DMS53 treated with DMSO at 0.1 percent for 48 hours (cell line): ENCODE measurements around the gene DCLK1.
"Not testable (repeated sequence)": the region's sequence is repeated elsewhere in the genome, so short reads cannot be mapped to it uniquely, and the experiment has no call there.

ENCODE experiments used
- DNase-seq: peaks from one replicate; lab custom pipeline; 2025; ENCODE audit not compliant: unreplicated experiment; lab: John Stamatoyannopoulos, UW

Gene DCLK1

DNA sequence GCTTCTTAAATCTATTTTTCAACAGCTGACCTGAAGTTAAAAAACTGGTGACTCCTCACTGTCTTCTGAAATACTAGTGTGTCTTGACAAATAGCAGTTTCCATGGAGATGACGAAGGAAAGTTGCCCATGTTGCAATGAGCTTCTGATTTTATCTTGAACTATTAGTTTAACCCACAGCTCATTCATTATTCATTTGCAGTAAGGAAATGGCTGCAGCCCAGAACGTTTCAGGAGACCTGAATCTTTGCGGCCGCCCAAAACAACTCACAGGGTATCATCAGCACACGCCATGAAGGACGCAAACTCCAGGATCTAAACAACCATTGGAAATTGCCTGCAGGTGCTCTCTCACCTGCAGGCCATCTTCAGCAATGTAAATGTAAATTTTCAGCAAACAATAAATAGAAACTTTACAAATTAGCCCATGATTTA lies 142.5 kb downstream of the DCLK1 start:
- no peak for DNase-seq

DNA sequence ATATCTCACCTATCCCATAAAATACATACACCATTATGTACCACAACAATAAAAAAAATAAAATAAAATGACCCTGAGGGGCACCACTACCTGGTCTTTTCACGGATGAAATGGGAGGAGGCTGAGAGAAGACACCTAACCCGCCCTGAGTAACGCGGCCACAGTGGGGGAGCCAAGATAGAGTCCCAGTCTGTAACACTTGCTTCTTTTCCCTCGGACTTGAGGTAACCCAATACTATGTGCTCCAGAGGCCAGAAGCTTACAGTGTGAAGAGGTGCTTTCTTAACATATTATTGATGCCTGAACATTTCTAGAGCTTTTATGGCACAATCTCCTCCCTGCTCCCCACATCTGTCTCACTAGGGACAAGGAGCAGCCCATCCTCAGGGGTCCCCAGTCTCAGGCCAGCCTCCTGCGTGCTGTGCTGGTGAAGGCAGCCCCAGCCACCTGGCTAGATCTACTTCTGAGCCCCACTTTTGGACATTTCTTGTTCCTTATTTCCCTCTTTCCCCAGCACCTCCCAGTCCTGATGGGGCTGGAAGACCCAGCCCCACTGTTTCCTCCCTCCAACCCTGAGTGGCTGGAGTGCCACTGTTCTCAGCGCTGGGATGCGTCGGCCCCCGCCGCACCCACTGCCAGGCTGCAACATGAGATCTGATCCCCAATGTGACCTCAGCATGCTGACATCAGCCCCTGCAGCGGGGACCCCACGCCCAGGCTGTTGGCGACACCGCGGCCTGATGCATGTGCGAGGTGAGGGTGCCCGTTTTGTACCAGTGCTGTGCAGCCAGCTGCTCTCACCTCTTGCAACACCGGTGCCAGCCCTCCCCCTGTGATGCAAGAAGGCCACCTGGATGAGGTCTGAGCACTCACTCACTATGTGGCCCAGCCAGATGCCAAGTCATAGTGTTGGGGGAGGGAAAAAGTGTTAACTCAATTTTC lies 143.3 kb downstream of the DCLK1 start:
- DNase-seq, result no peak

DNA sequence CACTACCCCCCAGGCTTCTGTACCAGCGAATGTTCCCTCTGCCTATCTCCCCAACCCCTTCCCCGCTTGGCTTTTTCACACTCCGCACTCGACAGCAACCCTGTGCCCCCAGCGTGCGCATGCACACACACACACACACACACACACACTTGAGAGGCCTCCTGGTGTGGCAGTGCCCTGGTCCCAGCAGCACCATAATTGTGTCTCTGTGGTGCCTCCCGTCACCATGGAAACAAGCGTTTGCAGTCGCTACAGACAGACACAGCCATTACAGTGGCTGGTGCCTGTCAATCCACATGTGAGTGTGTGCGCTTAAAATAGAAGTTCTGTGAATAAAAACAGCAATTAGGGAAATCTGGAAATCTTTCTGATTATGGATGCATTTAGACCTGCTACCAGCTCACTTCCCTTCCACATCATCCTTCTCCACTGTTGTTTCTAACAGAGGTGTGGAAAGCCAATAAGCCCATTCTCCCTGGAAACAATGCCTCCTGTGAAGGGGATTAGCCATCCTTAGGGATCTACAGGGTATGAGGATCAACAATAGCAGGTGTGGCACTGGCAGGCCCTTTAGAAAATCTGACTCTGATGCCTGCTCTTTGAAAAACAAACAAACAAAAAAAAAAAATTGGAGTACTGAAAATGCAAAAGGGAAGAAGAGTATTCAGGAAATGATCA lies 146.3 kb downstream of the DCLK1 start:
- peak; percentile 15 for DNase-seq

DNA sequence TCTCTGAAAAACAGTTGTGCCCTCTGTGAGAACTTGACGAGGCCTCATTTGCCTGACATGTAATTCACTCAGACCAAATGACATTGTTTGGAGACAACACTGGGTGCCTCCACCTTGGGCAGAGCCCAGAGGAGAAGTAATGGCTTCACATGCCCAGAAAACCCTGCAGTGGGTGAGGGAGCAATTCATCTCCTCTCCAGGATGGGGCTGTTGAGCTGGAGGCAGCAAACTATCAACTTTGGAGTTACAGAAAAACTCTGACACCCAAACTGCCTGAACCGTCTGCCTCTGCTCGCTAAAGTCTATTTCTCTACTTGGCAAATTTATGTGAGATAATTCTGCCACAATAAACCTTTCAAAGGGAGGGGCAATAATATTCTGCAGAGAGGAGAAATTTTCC lies 146.9 kb downstream of the DCLK1 start:
- DNase-seq, result no peak

DNA sequence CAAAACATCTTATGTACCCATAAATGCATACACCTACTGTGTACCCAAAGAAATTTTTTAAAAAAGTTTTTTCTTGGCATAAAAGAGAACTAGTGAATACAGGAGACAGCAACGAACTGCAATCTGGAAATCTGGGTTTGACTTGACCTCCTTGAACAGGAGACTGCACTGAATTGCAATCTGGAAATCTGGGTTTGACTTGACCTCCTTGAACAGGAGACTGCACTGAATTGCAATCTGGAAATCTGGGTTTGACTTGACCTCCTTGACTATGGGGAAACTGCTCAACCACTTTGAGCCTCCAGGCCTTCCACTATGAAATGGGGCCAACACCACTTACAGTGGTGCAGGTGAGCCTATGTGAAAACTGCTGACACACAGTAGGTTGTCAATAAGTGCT lies 147.5 kb downstream of the DCLK1 start:
- not testable (repeated sequence) for DNase-seq

DNA sequence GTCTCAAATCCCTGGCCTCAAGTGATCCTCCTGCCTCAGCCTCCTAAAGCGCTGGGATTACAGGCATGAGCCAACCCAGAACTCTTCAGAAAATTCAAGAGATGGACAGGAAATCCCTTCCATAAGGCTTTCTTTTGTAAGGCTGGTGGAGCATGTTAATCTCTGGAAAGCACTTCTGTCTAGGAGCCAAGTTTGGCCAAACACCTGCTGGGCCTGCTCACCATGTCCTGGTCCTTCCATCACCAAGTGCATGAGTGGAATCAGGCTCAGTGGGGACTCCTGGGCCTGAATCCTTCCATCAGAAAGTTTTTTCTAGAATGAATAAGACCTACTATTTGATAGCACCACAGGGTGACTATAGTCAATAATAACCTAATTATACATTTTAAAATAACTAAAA lies 148.0 kb downstream of the DCLK1 start:
- DNase-seq, result no peak

DNA sequence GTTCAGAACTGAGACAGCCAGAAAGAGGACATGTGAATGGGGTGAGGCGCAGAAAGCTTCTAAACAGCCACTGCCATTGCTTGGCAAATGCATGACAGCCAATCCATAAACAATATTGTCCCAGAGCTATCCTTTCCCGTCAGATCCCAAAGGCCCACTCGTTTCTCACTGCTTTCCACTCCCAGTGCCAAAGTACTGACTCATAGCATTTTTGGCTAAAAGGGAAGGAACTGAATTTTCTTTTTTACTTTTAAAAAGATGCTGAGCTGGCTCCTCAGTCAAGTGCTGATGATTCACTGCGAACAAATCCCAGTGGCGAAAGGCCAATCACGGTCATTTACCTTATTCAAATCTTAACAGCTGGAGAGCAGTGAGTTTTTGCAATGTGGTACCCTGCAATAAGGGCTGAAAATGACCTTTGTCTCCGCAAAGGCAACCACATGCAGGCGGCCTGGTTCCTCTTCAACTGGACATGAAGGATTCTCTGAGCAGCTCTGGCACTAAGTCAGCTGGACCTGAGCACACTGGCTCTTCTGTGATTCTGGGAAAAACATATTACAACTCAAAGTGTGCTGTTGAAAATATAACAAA lies 151.7 kb downstream of the DCLK1 start:
- DNase-seq, result no peak

DNA sequence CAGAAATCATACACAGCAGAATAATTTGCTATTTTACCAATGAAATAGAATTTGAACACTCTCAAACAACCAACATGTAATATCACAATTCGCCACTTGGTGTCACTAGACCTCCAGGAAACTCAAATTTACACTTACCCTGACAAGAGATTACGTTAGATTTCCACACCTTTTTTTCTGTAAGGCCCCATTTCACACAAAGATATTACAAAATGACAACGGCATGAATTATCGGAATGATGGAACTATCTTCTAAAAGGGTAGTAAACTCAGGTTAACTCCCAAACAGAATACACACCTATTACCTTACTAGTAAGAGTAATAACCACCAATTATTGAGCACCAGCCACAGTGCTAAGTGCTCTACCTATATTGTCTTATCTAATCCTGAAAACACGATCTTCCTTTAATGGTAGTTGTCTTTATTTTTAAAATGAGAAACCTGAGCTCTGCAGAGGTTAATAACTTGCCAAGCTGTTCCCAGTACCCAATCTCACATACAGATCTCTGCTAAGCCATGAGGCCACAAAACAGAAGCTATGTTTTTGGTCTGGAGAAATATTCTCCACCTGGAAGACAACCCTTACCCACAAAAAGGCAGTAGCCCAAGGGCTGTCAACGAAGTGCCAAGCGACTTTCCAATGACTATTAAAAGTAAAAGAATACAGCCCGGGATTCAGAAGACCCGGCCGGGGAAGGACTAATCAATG lies 152.4 kb downstream of the DCLK1 start:
- peak; percentile 36 for DNase-seq

DNA sequence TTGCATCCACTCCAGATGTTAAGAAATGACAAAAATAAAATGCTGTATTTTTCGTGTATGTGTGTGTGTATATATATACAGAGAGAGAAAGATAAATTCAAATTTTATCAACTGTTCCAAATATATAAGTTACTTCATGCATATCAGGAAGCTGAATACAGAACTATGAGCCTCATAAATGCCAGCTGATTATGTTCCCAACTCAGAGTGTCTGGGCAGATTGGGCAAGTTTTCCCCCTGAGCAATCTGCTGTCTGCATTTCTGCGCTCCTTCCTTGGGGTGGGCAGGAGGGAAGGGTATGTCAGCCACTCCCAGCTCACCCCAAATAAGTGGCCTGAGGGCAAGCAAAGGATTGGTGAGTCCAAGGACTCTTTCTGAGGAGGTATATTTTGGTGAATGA lies 154.1 kb downstream of the DCLK1 start:
- no peak for DNase-seq

DNA sequence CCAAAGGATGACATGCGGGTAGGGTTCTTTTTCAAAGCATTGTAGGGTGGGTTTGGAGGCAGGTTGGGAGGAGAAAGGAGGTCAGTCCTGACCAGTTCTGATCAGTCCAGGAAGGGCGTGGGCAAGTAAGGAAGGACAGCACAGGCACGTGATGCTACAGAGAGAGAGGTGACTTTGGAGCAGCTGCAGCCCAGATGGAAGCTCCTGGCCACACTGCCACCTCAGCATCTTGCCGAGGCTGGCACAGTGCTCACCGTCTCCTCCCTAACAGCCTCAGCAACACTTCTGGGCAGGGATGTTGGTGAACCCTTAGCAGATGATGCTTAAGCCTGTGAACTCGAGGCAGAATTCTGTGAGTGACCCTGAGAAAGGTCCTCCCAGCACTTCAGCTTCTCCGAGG lies 155.1 kb downstream of the DCLK1 start:
- DNase-seq, result no peak

DNA sequence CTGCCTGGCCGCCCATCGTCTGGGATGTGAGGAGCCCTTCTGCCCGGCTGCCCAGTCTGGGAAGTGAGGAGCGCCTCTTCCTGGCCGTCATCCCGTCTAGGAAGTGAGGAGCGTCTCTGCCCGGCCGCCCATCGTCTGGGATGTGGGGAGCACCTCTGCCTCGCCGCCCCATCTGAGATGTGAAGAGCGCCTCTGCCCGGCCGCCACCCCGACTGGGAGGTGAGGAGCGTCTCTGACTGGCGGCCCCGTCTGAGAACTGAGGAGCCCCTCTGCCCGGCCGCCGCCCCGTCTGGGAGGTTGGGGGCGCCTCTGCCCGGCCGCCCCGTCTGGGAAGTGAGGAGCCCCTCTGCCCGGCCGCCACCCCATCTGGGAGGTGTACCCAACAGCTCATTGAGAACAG lies 164.2 kb downstream of the DCLK1 start:
- not testable (repeated sequence) for DNase-seq

DNA sequence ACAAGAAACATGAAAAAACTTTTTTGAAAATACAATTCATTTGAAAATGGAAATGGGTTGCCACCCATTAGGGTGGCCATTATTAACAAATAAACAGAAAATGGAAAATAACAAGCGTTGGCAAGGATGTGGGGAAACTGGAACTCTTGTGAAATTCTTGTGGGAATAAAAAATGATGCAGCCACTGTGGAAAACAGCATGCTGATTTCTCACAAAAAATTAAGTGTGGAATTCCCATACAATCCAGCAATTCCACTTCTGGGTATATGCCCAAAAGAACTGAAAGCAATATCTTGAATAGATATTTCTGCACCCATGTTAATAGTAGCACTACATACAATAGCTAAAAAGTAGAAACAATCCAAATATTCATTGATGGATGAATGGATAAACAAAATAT lies 165.2 kb downstream of the DCLK1 start:
- no peak for DNase-seq

DNA sequence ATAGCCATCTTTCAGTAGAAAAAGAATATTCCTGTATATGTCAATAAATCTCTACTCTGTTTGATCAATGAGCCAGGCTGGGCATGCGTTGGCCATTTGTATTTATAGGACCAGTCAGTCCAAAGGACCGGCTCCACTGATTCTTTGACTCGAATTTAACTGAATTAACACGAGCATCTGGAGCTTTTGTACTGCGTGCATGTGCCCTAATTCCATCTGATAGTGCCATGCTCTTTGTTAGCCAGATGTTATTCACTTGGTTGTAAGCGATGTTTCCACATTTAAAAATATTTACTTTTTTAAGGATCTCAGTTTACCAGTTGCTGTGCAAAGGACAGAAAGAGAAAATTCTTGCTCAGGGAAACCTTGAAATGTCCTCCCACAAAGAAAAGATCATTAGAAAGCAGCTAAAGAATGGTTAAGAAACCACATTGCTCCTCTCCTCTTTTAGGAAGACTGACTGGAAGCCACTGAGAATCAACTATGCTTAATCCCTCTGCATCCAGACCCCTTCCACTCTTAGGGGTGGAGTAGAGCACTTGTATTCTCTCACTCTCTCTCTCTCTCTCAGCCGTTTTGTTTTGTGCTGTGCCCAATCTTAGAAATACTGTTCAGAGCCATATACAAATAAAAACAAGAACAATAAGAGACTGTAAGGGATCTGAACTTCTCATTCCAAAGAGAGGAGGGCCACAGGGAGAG lies 165.8 kb downstream of the DCLK1 start:
- no peak for DNase-seq

DNA sequence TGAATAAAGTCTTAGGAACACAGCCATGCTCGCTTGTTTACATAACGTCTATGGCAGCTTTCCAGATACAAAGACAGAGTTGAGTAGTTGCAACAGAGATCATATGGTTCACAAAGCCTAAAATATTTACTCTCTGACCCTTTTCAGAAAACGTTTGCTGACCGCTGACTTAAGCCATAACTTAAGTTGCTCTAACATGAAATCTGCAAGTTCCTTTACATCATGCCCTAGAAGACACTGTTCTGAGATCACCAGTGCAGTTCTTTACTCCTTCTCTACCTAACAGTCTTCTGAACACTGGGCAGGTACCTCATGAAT lies 166.4 kb downstream of the DCLK1 start:
- DNase-seq, result no peak

DNA sequence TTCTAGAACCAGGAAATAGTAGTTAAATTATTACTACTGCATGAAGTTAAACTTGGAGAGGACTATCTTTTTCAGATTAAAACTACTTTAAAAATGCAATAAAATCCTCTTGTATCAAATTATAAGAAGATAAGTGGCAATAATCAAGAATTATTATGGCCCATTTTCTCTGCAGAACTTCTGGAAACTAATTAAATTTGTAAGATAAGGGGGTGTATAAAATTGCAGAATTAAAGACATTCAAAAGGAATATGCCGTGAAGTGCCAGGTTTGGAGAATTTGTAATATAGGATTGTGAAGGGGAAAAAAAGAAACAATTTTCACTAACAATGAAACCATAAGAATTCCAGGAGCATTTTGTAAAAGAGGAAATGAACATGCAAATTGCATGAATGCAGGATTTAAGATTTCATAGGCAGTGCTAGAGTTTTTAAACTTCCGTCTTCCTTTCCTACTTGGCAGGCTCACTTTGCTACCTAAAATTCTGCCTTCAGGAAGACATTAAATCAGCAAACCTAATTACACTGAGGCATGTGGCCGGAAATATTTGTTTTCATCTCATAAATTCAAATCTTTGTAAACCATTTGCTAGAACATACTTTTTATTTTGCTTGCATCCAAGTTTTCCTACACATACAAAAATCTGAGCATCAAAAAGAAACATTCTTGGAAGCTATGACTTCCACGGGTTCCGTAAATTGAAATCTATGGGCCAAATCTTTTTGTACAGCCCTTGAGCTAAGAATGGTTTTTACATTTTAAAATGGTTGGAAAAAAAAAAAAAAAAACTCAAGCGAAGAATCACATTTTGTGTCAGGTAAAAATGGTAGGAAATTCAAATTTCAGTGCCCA lies 166.9 kb downstream of the DCLK1 start:
- DNase-seq, result no peak

DNA sequence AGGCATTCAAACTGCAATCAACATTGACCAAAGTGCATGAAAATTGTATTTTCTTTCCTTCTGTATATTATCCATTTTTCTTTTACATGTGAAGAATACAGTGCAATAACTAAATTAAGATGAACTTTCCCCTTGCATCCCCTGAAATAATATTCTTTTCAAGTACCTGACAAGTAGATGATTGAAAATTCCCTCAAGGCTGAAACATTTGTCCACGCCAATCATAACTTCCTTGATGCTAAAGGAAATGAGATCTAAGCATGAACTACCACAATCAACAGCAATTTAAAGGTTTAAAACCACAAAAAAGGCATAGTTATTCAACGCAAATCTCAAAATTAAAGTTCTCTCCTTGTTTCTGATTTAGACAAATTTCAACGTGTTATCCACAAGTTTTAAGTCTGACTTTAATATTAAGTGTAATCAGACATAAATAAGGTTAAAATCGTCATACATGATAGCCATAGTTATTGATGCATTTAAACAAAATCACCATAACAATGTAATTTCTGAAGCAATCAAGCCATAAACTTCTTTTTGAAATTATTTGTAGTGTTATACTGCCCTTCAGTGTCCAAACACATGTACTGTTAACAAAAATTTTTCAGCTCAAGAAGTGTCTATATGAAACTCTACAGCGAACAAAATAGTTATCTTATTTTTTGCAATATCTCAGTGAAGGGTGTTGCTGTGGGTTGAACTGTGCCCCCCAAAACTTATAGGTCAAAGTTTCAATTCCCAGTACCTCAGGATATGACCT lies 169.5 kb downstream of the DCLK1 start:
- DNase-seq, result no peak

DNA sequence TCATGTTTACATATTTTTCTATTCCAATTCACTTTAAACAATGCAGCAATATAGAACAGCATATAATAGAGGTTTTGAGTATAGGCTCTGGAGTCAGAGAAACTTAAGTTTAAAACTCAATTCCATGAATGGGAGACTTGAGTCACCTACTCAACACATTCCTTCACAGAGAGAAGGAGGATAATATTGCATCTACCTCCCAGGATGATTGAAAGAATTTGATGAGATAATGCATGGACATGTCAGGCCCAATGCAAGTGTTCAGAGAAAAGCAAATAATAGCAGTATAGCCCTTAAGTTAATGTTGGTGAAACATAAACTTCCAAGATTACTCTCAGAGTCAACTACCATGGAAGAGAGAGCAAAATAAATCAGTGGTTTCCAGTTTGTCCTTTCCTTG lies 170.2 kb downstream of the DCLK1 start:
- DNase-seq, result no peak

DNA sequence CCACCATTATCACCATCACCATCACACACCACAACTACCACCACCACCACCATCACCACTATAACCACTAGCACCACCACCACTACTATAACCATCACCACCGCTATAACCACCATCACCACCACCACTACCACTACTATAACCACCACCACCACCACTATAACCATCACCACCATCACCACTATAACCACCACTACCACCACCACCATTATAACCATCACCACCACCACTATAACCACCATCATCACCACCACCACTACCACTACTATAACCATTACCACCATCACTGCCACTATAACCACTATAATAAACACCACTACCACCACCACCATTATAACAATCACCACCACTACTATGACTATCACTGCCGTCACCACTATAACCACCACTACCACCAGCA lies 173.2 kb downstream of the DCLK1 start:
- no peak for DNase-seq

DNA sequence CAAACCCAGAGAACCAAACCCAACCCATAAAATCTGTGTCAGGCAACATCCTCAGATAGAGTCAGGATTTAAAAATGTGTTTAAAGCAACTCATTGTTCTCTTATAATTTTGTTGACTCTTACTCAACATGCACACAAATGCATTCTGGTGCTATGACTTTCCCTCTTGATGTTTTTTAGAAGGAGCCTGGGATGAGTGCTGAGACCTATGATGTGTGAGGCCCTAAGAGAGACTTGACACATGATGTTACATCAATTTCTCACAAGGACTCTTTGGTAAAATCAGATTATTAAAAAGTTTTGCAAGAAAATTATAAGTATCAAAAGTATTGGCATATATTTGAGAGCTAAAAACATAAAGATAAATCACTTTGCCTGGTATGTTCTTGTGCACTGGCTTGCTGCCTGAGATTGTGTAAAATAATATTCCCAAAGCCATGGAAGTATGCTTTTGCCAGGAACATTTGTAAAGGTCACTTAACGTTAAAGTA lies 173.9 kb downstream of the DCLK1 start:
- DNase-seq, result no peak
